HEK293T (cell line): ENCODE measurements around the gene ABHD4.

Experiments used
- CTCF ChIA-PET: fragments of 350-600 bp; formaldehyde crosslinking; extraction: SDS; loops from one replicate; lab custom pipeline; 2021; ENCODE audit warnings: antibody characterized with exemption, inconsistent platforms; lab: Yijun Ruan, JAX
- POLR2A ChIA-PET: fragments of 350-600 bp; formaldehyde crosslinking; extraction: SDS; loops from one replicate; lab custom pipeline; 2020; ENCODE audit warnings: antibody characterized with exemption, inconsistent platforms; lab: Yijun Ruan, JAX
- DNase-seq: peaks from one replicate; pipeline ENCODE4 v3.0.0; 2012; ENCODE audit warnings: mixed read lengths; ENCODE audit errors: extremely low spot score
- ARNT ChIP-seq: fragments of 450-650 bp; IDR thresholded peaks from 2 replicates; pipeline ENCODE4 v1.6.1; 2017; ENCODE audit warnings: mild to moderate bottlenecking
- BHLHE40 ChIP-seq: fragments of 450-650 bp; IDR thresholded peaks from 2 replicates; pipeline ENCODE4 v1.6.1; 2016; ENCODE audit warnings: mild to moderate bottlenecking, moderate library complexity, borderline replicate concordance
- ELF4 ChIP-seq: fragments of 450-650 bp; IDR thresholded peaks from 2 replicates; pipeline ENCODE4 v1.6.1; 2017; ENCODE audit warnings: antibody characterized with exemption
- FOXA1 ChIP-seq: fragments of 450-650 bp; IDR thresholded peaks from 2 replicates; pipeline ENCODE4 v1.6.1; 2016; ENCODE audit warnings: mild to moderate bottlenecking
- FOXK2 ChIP-seq: fragments of 450-650 bp; IDR thresholded peaks from 2 replicates; pipeline ENCODE4 v1.6.1; 2016; ENCODE audit warnings: mild to moderate bottlenecking
- FOXM1 ChIP-seq: fragments of 450-650 bp; IDR thresholded peaks from 2 replicates; pipeline ENCODE4 v1.6.1; 2017; ENCODE audit warnings: mild to moderate bottlenecking, borderline replicate concordance
- HDGF ChIP-seq: fragments of 450-650 bp; IDR thresholded peaks from 2 replicates; pipeline ENCODE4 v1.6.1; 2017; ENCODE audit warnings: antibody characterized with exemption, borderline replicate concordance
- L3MBTL2 ChIP-seq: fragments of 450-650 bp; conservative IDR thresholded peaks from 2 replicates; pipeline ENCODE4 v1.6.1; 2016; ENCODE audit warnings: mild to moderate bottlenecking
- LEF1 ChIP-seq: fragments of 450-650 bp; IDR thresholded peaks from 2 replicates; pipeline ENCODE4 v1.6.1; 2017; ENCODE audit warnings: mild to moderate bottlenecking, borderline replicate concordance
- NFRKB ChIP-seq: fragments of 450-650 bp; IDR thresholded peaks from 2 replicates; pipeline ENCODE4 v1.6.1; 2016; ENCODE audit warnings: mild to moderate bottlenecking, moderate library complexity
- SP1 ChIP-seq: fragments of 450-650 bp; IDR thresholded peaks from 2 replicates; pipeline ENCODE4 v1.6.1; 2017
- SUZ12 ChIP-seq: fragments of 450-650 bp; IDR thresholded peaks from 2 replicates; pipeline ENCODE4 v1.6.1; 2016; ENCODE audit warnings: mild to moderate bottlenecking
- TARDBP ChIP-seq: fragments of 450-650 bp; IDR thresholded peaks from 2 replicates; pipeline ENCODE4 v1.6.1; 2016
- ZNF384 ChIP-seq: fragments of 450-650 bp; IDR thresholded peaks from 2 replicates; pipeline ENCODE4 v1.6.1; 2016
- TF ChIP-seq, protein P1 (sequence below): fragments of 450-650 bp; IDR thresholded peaks from 2 replicates; pipeline ENCODE4 v1.6.1; 2016

Gene ABHD4

DNA sequence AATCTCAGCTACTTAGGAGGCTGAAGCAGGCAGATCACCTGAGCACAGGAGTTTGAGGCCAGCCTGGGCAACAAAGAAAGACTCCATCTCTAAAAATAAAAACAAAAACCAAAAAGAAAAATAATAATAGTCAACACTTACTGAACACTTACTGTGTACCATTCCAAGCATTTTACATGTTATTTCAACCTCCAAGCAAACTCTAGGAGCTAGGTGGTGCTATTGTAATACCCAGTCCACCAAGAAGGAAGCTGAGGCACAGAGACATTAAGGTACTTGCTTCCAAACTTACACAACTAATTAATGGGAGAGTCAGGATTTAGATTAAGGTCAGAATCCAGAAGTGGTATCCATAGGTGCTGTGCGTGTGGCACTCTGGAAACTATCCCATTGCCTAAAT lies 59.8 kb downstream of the ABHD4 start:
- CTCF ChIA-PET = interaction anchor here (0.5 to 3.5 kb wide), 13 partner anchors 9 to 165 kb away, joined by 3 to 14 read pairs (median 3); partner anchors contain the start of gene OR6J1
- TF ChIP-seq LEF1 (no peak), SP1 (no peak), FOXK2 (no peak), BHLHE40 (no peak), L3MBTL2 (no peak), TARDBP (no peak), HDGF (no peak), FOXM1 (no peak), ARNT (no peak), FOXA1 (no peak), ELF4 (no peak), SUZ12 (no peak), ZNF384 (no peak), NFRKB (no peak)
- TF ChIP-seq, protein P1, sequence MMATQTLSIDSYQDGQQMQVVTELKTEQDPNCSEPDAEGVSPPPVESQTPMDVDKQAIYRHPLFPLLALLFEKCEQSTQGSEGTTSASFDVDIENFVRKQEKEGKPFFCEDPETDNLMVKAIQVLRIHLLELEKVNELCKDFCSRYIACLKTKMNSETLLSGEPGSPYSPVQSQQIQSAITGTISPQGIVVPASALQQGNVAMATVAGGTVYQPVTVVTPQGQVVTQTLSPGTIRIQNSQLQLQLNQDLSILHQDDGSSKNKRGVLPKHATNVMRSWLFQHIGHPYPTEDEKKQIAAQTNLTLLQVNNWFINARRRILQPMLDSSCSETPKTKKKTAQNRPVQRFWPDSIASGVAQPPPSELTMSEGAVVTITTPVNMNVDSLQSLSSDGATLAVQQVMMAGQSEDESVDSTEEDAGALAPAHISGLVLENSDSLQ = no peak
- DNase-seq = no peak
- POLR2A ChIA-PET = interaction anchor here (3.5 kb wide), 1 partner anchor 108 kb away, joined by 19 read pairs; the partner anchor contains the start of gene OXA1L

- ChIA-PET CTCF (interaction anchor here (0.9 to 3.5 kb wide), 10 partner anchors 8 to 201 kb away, joined by 3 to 14 read pairs (median 4); no protein-coding TSS in a partner anchor), POLR2A (interaction anchor here (1.0 to 3.5 kb wide), 2 partner anchors 69 to 107 kb away, joined by 4 to 19 read pairs; partner anchors contain the start of gene OXA1L)
- TF ChIP-seq, protein P1 = no peak
- TF ChIP-seq LEF1 (no peak), TARDBP (no peak), NFRKB (no peak), ARNT (no peak), FOXK2 (no peak), ELF4 (no peak), L3MBTL2 (no peak), BHLHE40 (no peak)
- no peak for DNase-seq
These were observed 60.8 kb downstream of the ABHD4 start for GRCh38 chr14:22658946-22659345.

- no peak for DNase-seq
- no peak for TF ChIP-seq ELF4
- no peak for TF ChIP-seq L3MBTL2
- no peak for TF ChIP-seq SUZ12
- TF ChIP-seq, protein P1 = no peak
- no peak for TF ChIP-seq ARNT
- ChIA-PET CTCF (interaction anchor here (0.6 to 3.5 kb wide), 3 partner anchors 10 to 90 kb away, joined by 3 to 14 read pairs (median 6); no protein-coding TSS in a partner anchor), POLR2A (no interaction called here)
These were observed 62.6 kb downstream of the ABHD4 start for GRCh38 chr14:22660654-22661053.
